Aorta (tissue), 5 donors: ENCODE measurements around the gene IL1F10. TPM values are rescaled to one million over a fixed set of nuclear protein-coding genes. Genes with fewer than 3 reads are reported as not detected.

Experiments used
- ATAC-seq: fragments of 200-7000 bp; cut with Tn5 transposase; one replicate; pipeline ENCODE4 v1.9.1; 2022; ENCODE audit warnings: moderate library complexity; ENCODE audit not compliant: low FRiP score
- DNase-seq, 2 donors: peaks; one replicate each; pipeline ENCODE4 v3.0.0-alpha.2; 2020
- H3K27ac ChIP-seq, 2 donors: one replicate each; pipeline ENCODE4 v1.5.1; 2013; ENCODE audit warnings: low read length in 2 of 2, mild to moderate bottlenecking in 2 of 2, moderate library complexity in 2 of 2, control low read depth in 1 of 2, inconsistent platforms in 1 of 2, low read depth in 1 of 2
- H3K27me3 ChIP-seq, 2 donors: one replicate each; pipeline ENCODE4 v1.6.1; 2013; ENCODE audit warnings: control low read depth in 1 of 2, low read length in 1 of 2, mild to moderate bottlenecking in 1 of 2, moderate library complexity in 1 of 2; ENCODE audit not compliant: insufficient read depth in 2 of 2, control insufficient read depth in 1 of 2
- H3K36me3 ChIP-seq, 2 donors: one replicate each; pipeline ENCODE4 v1.6.1; 2013; ENCODE audit warnings: control low read depth in 1 of 2, low read length in 1 of 2, mild to moderate bottlenecking in 1 of 2; ENCODE audit not compliant: insufficient read depth in 2 of 2, control insufficient read depth in 1 of 2
- H3K4me1 ChIP-seq, 2 donors: one replicate each; pipeline ENCODE4 v1.6.1; 2013; ENCODE audit warnings: low read length in 2 of 2, control low read depth in 1 of 2, mild to moderate bottlenecking in 1 of 2, moderate library complexity in 1 of 2; ENCODE audit not compliant: insufficient read depth in 2 of 2, control insufficient read depth in 1 of 2
- H3K4me3 ChIP-seq, 2 donors: one replicate each; pipeline ENCODE4 v1.5.1; 2013; ENCODE audit warnings: low read length in 2 of 2, control low read depth in 1 of 2, mild to moderate bottlenecking in 1 of 2
- H3K9me3 ChIP-seq: one replicate; pipeline ENCODE4 v1.6.1; 2013; ENCODE audit warnings: mild to moderate bottlenecking, low read length; ENCODE audit not compliant: control insufficient read depth
- WGBS, 2 donors: extraction: QIAGEN DNeasy Blood & Tissue Kit; methylation state at CpG; one replicate each; pipeline ENCODE4 v1.1.7; 2013; 5-methylcytosine and 5-hydroxymethylcytosine counted together
- intact Hi-C, 2 donors: fragments of 100-400 bp; cut with DNase I; formaldehyde crosslinking; loops; one replicate each; pipeline versions ENCODE4 v1.14.2 to v1.15.0; 2022
- long read RNA-seq, 2 donors: library from polyadenylated mRNA; unstranded; transcript quantifications; one replicate each; pipeline ENCODE4 v2.0.0, GENCODE V29; 2020 to 2021
- polyA plus RNA-seq, 2 donors: library from polyadenylated mRNA; stranded (reverse); fragments of 200-250 nt; gene quantifications; one replicate each; pipeline ENCODE4 v1.2.3, GENCODE V29; 2013
- total RNA-seq, 2 donors: library from RNA; stranded (reverse); fragmentation: NEBNext Ultra II Directional; extraction: Animal tissue kit (Norgen Biotek cat#: 25700); gene quantifications; one replicate each; pipeline ENCODE4 v1.2.1, GENCODE V29; 2021
- donor health status: healthy with polysubstance abuse.
- donor health status: Bipolar disorder and iron deficiency.
- donor health status: DM: no; HTN: no; CAD: no.
- donor health status: DM: no; HTN: no; CAD: no.
- donor health status: DM: yes; HTN: yes; CAD: no.

Gene IL1F10
- total RNA-seq: not detected
- not detected for polyA plus RNA-seq
- long read RNA-seq, donor 1: 0 reads
- long read RNA-seq, donor 2: 0 reads

GRCh38 chr2:113067681-113068080 is at the start of gene IL1F10:
TSS of gene IL1F10 (plus strand) at chr2:113067970. CDS start at chr2:113072739, 4,769 bp downstream.
- no peak for DNase-seq
- H3K36me3 ChIP-seq: no peaks in the 10 kb centered on the region
- no peak for ATAC-seq

GRCh38 chr2:113018509-113018908 is 49.3 kb upstream of the IL1F10 start:
- H3K36me3 ChIP-seq: no peaks in the 10 kb centered on the region
- DNase-seq (no peak), ATAC-seq (no peak)
- peaks cover 0 to 2% of the 10 kb centered on the region in 2 donors for H3K27me3 ChIP-seq
- no peaks in the 10 kb centered on the region for H3K4me1 ChIP-seq
- intact Hi-C loops: no loop called here
- H3K9me3 ChIP-seq: no peaks in the 10 kb centered on the region
- H3K27ac ChIP-seq: no peak overlapping the region
- 75 to 86% methylated on average over 3 of the region's 3 CpGs for WGBS, 2 donors
- no peak overlapping the region for H3K4me3 ChIP-seq

More at GRCh38 chr2:113067681-113068080, at the start of gene IL1F10:
- Histone ChIP-seq H3K27ac (no peak within 1 kb of the TSS), H3K9me3 (peaks cover 3% of the 10 kb centered on the region), H3K27me3 (no peaks in the 10 kb centered on the region), H3K4me3 (no peak within 1 kb of the TSS), H3K4me1 (no peaks in the 10 kb centered on the region)
- intact Hi-C loops: no loop called here
- 70 to 81% methylated on average over 3 of the region's 3 CpGs for WGBS, 2 donors

- no peaks in the 10 kb centered on the region for H3K9me3 ChIP-seq
- no peak for ATAC-seq
- 47 to 60% methylated on average over 4 of the region's 4 CpGs for WGBS, 2 donors
- no peak for DNase-seq
- no peak overlapping the region for H3K4me3 ChIP-seq
- no peak overlapping the region for H3K27ac ChIP-seq
- no peaks in the 10 kb centered on the region for H3K36me3 ChIP-seq
- peaks cover 0 to 2% of the 10 kb centered on the region in 2 donors for H3K27me3 ChIP-seq
- intact Hi-C loops: no loop called here
- no peaks in the 10 kb centered on the region for H3K4me1 ChIP-seq
Measured at GRCh38 chr2:113021312-113021711, 46.5 kb upstream of the IL1F10 start.

GRCh38 chr2:113024764-113025163 is 43.0 kb upstream of the IL1F10 start:
- intact Hi-C loops: no loop called here
- Histone ChIP-seq H3K4me1 (no peaks in the 10 kb centered on the region), H3K27me3 (peaks cover 0 to 3% of the 10 kb centered on the region in 2 donors), H3K36me3 (no peaks in the 10 kb centered on the region), H3K9me3 (no peaks in the 10 kb centered on the region), H3K4me3 (no peak overlapping the region), H3K27ac (no peak overlapping the region)
- ATAC-seq: no peak
- 79 to 91% methylated on average over 2 of the region's 2 CpGs for WGBS, 2 donors
- no peak for DNase-seq

- no peak overlapping the region for H3K27ac ChIP-seq
- H3K36me3 ChIP-seq: no peaks in the 10 kb centered on the region
- peaks cover 0 to 3% of the 10 kb centered on the region in 2 donors for H3K27me3 ChIP-seq
- no peaks in the 10 kb centered on the region for H3K4me1 ChIP-seq
- H3K4me3 ChIP-seq: no peak overlapping the region
- no peaks in the 10 kb centered on the region for H3K9me3 ChIP-seq
- intact Hi-C loops: no loop called here
- DNase-seq (no peak), ATAC-seq (no peak)
- 53 to 57% methylated on average over 2 of the region's 2 CpGs for WGBS, 2 donors
Measured at GRCh38 chr2:113025737-113026136, 42.0 kb upstream of the IL1F10 start.

GRCh38 chr2:113027691-113028090 is 40.1 kb upstream of the IL1F10 start:
- WGBS, 2 donors: 65 to 83% methylated on average over 2 of the region's 2 CpGs
- Histone ChIP-seq H3K27me3 (peaks cover 0 to 3% of the 10 kb centered on the region in 2 donors), H3K4me1 (no peaks in the 10 kb centered on the region), H3K9me3 (no peaks in the 10 kb centered on the region), H3K36me3 (no peaks in the 10 kb centered on the region), H3K27ac (no peak overlapping the region), H3K4me3 (no peak overlapping the region)
- no peak for ATAC-seq
- intact Hi-C loops: no loop called here
- no peak for DNase-seq

- ATAC-seq: no peak
Measured at GRCh38 chr2:113028112-113028511, 39.7 kb upstream of the IL1F10 start.

GRCh38 chr2:113032737-113033136 is 35.0 kb upstream of the IL1F10 start:
- 88 to 92% methylated on average over 1 of the region's 1 CpG for WGBS, 2 donors
- no peaks in the 10 kb centered on the region for H3K36me3 ChIP-seq
- H3K27ac ChIP-seq: no peak overlapping the region
- no peak overlapping the region for H3K4me3 ChIP-seq
- intact Hi-C loops: no loop called here
- H3K4me1 ChIP-seq: no peaks in the 10 kb centered on the region
- peaks cover 0 to 2% of the 10 kb centered on the region in 2 donors for H3K27me3 ChIP-seq
- H3K9me3 ChIP-seq: no peaks in the 10 kb centered on the region
- no peak for DNase-seq
- ATAC-seq: no peak

More at GRCh38 chr2:113028112-113028511, 39.7 kb upstream of the IL1F10 start:
- WGBS, 2 donors: 1 to 22% methylated on average over 1 of the region's 1 CpG
- no peak for DNase-seq
- Histone ChIP-seq H3K9me3 (no peaks in the 10 kb centered on the region), H3K27me3 (peaks cover 0 to 3% of the 10 kb centered on the region in 2 donors), H3K36me3 (no peaks in the 10 kb centered on the region), H3K4me1 (no peaks in the 10 kb centered on the region), H3K4me3 (no peak overlapping the region), H3K27ac (no peak overlapping the region)
- intact Hi-C loops: no loop called here

GRCh38 chr2:113034016-113034415 is 33.8 kb upstream of the IL1F10 start:
- WGBS, 2 donors: 74 to 80% methylated on average over 3 of the region's 3 CpGs
- intact Hi-C loops: no loop called here

More at GRCh38 chr2:113034016-113034415, 33.8 kb upstream of the IL1F10 start:
- H3K27ac ChIP-seq: no peak overlapping the region
- H3K36me3 ChIP-seq: no peaks in the 10 kb centered on the region
- no peaks in the 10 kb centered on the region for H3K9me3 ChIP-seq
- peaks cover 0 to 2% of the 10 kb centered on the region in 2 donors for H3K27me3 ChIP-seq
- H3K4me1 ChIP-seq: no peaks in the 10 kb centered on the region
- no peak overlapping the region for H3K4me3 ChIP-seq
- ATAC-seq: no peak
- no peak for DNase-seq
